H1 (cell line): Measurements from ENCODE around the gene MRPS31. TPM values are rescaled to one million over a fixed set of nuclear protein-coding genes. Genes with fewer than 3 reads are reported as not detected.

Source experiments
- CTCF ChIA-PET: fragments of 300-600 bp; sonication (Branson Sonifier 250); formaldehyde crosslinking; loops from one replicate; lab custom pipeline; 2021; ENCODE audit not compliant: partially characterized antibody; lab: Charles Lee
- POLR2A ChIA-PET: fragments of 300-600 bp; sonication (Branson Sonifier 250); formaldehyde crosslinking; loops from one replicate; lab custom pipeline; 2021; ENCODE audit warnings: inconsistent platforms; ENCODE audit not compliant: partially characterized antibody; lab: Charles Lee
- DNase-seq, 2 experiments: peaks; one replicate each; pipeline versions ENCODE4 v3.0.0 to v3.0.0-alpha.2; 2010 to 2022; ENCODE audit warnings: low spot score in 2 of 2, low read depth in 1 of 2, mixed read lengths in 1 of 2
- FAIRE-seq: peaks from 2 replicates; lab custom pipeline; 2011; peaks lifted over from hg19 to GRCh38; lab: Jason Lieb, UNC
- H2AFZ ChIP-seq: 2 replicates; pipeline ENCODE4 v1.8.1; 2012; ENCODE audit warnings: low read length, inconsistent platforms
- H2AK5ac ChIP-seq: 2 replicates; pipeline ENCODE4 v1.6.1; 2013; ENCODE audit warnings: low read depth, low read length
- H2BK120ac ChIP-seq: replicated peaks from 2 replicates; pipeline ENCODE3; 2013; ENCODE audit warnings: low read depth, low read length, inconsistent platforms
- H2BK12ac ChIP-seq: 2 replicates; pipeline ENCODE4 v1.6.1; 2013; ENCODE audit warnings: low read depth, low read length
- H2BK15ac ChIP-seq: 2 replicates; pipeline ENCODE4 v1.6.1; 2013; ENCODE audit warnings: low read length
- H2BK20ac ChIP-seq: 2 replicates; pipeline ENCODE4 v1.6.1; 2013; ENCODE audit warnings: low read length
- H2BK5ac ChIP-seq: 2 replicates; pipeline ENCODE4 v1.6.1; 2013; ENCODE audit warnings: low read depth, low read length
- H3K14ac ChIP-seq: 2 replicates; pipeline ENCODE4 v1.6.1; 2013; ENCODE audit warnings: inconsistent platforms; ENCODE audit not compliant: insufficient read length
- H3K18ac ChIP-seq: 2 replicates; pipeline ENCODE4 v1.6.1; 2013; ENCODE audit warnings: low read length; ENCODE audit errors: extremely low read depth
- H3K23ac ChIP-seq: 2 replicates; pipeline ENCODE4 v1.6.1; 2013; ENCODE audit warnings: inconsistent platforms; ENCODE audit not compliant: insufficient read length
- H3K23me2 ChIP-seq: 2 replicates; pipeline ENCODE4 v1.6.1; 2013; ENCODE audit warnings: low read depth, low read length
- H3K27ac ChIP-seq: 2 replicates; pipeline ENCODE4 v1.6.1; 2011; ENCODE audit warnings: low read depth, low read length, inconsistent platforms
- H3K27me3 ChIP-seq, 4 experiments: replicated peaks in 1 of 4; 1 replicate in 1 of 4; 2 replicates in 3 of 4; pipeline versions ENCODE4 v1.6.1 to v1.8.1; 2011 to 2013; ENCODE audit warnings: low read length in 3 of 4, mild to moderate bottlenecking in 3 of 4, inconsistent platforms in 2 of 4, mixed read lengths in 2 of 4, moderate library complexity in 1 of 4; ENCODE audit not compliant: control insufficient read depth in 3 of 4, insufficient read depth in 3 of 4; ENCODE audit errors: extremely low read depth in 1 of 4
- H3K36me3 ChIP-seq, 4 experiments: 2 replicates each; pipeline versions ENCODE4 v1.6.1 to v1.8.1; 2011 to 2013; ENCODE audit warnings: mild to moderate bottlenecking in 4 of 4, low read length in 3 of 4, moderate library complexity in 2 of 4, control low read depth in 1 of 4, inconsistent platforms in 1 of 4; ENCODE audit not compliant: insufficient read depth in 4 of 4, control insufficient read depth in 2 of 4
- H3K4ac ChIP-seq: replicated peaks from 2 replicates; pipeline ENCODE3; 2013; ENCODE audit warnings: low read length, low read depth, mixed read lengths, inconsistent platforms; ENCODE audit not compliant: insufficient read length
- H3K4me1 ChIP-seq, 4 experiments: replicated peaks in 1 of 4; 1 replicate in 1 of 4; 2 replicates in 3 of 4; pipeline versions ENCODE4 v1.6.1 to v1.8.1; 2011 to 2013; ENCODE audit warnings: low read length in 3 of 4, inconsistent platforms in 2 of 4, mixed read lengths in 1 of 4; ENCODE audit not compliant: insufficient read depth in 4 of 4, control insufficient read depth in 3 of 4
- H3K4me2 ChIP-seq, 2 experiments: 2 replicates each; pipeline versions ENCODE4 v1.6.1 to v1.8.1; 2011 to 2013; ENCODE audit warnings: low read depth in 2 of 2, low read length in 2 of 2, control low read depth in 1 of 2, inconsistent platforms in 1 of 2, mild to moderate bottlenecking in 1 of 2; ENCODE audit not compliant: insufficient read depth in 1 of 2
- H3K4me3 ChIP-seq, 4 experiments: fragments of 200-600, 300-600 bp in 1 of 4; sonication (generic), shearing (Covaris generic), sonication (Bioruptor Twin) in 1 of 4; 2 replicates each; pipeline versions ENCODE4 v1.5.1 to v1.8.1; 2011 to 2016; ENCODE audit warnings: low read length in 4 of 4, low read depth in 3 of 4, control low read depth in 2 of 4, inconsistent platforms in 2 of 4, mild to moderate bottlenecking in 2 of 4, mixed read lengths in 1 of 4, moderate library complexity in 1 of 4; ENCODE audit not compliant: insufficient read depth in 2 of 4; ENCODE audit errors: extremely low read depth in 1 of 4
- H3K56ac ChIP-seq: replicated peaks from 2 replicates; pipeline ENCODE3; 2013; ENCODE audit warnings: low read depth, mild to moderate bottlenecking, mixed read lengths, low read length, inconsistent platforms; ENCODE audit not compliant: insufficient read length
- H3K79me1 ChIP-seq: 2 replicates; pipeline ENCODE4 v1.6.1; 2013; ENCODE audit warnings: low read depth, low read length, control low read depth
- H3K79me2 ChIP-seq, 2 experiments: 2 replicates each; pipeline versions ENCODE4 v1.6.1 to v1.8.1; 2012 to 2013; ENCODE audit warnings: low read length in 2 of 2, mild to moderate bottlenecking in 2 of 2, inconsistent platforms in 1 of 2; ENCODE audit not compliant: insufficient read depth in 2 of 2, control insufficient read depth in 1 of 2
- H3K9ac ChIP-seq, 4 experiments: replicated peaks in 1 of 4; 1 replicate in 1 of 4; 2 replicates in 3 of 4; pipeline versions ENCODE4 v1.6.1 to v1.8.1; 2011 to 2013; ENCODE audit warnings: low read depth in 3 of 4, low read length in 3 of 4, control low read depth in 2 of 4, mild to moderate bottlenecking in 2 of 4, moderate library complexity in 2 of 4, inconsistent platforms in 1 of 4; ENCODE audit errors: extremely low read depth in 1 of 4
- H3K9me3 ChIP-seq, 2 experiments: 2 replicates each; pipeline versions ENCODE4 v1.6.1 to v1.8.1; 2012 to 2013; ENCODE audit warnings: mild to moderate bottlenecking in 2 of 2, moderate library complexity in 2 of 2, control low read depth in 1 of 2, inconsistent platforms in 1 of 2, low read depth in 1 of 2, low read length in 1 of 2, mixed read lengths in 1 of 2; ENCODE audit not compliant: insufficient read depth in 2 of 2
- H4K20me1 ChIP-seq, 2 experiments: replicated peaks in 1 of 2; 2 replicates each; pipeline versions ENCODE3 to v1.8.1; 2011 to 2013; ENCODE audit warnings: inconsistent platforms in 2 of 2, low read length in 2 of 2, mild to moderate bottlenecking in 1 of 2; ENCODE audit not compliant: insufficient read depth in 2 of 2, control insufficient read depth in 1 of 2
- H4K5ac ChIP-seq: 2 replicates; pipeline ENCODE4 v1.6.1; 2013; ENCODE audit warnings: low read length, low read depth, mixed read lengths, inconsistent platforms; ENCODE audit not compliant: insufficient read length
- H4K8ac ChIP-seq: 2 replicates; pipeline ENCODE4 v1.8.0; 2013; ENCODE audit warnings: mild to moderate bottlenecking, moderate library complexity, low read length, inconsistent platforms; ENCODE audit not compliant: insufficient read depth; ENCODE audit errors: extremely low read depth
- H4K91ac ChIP-seq: replicated peaks from 2 replicates; pipeline ENCODE3; 2013; ENCODE audit warnings: low read length, mixed read lengths, inconsistent platforms; ENCODE audit not compliant: insufficient read length
- BRCA1 ChIP-seq: IDR thresholded peaks from 2 replicates; pipeline ENCODE4 v1.6.1; 2012; ENCODE audit warnings: low read depth, low read length, improper control_type of control experiment
- CEBPB ChIP-seq: IDR thresholded peaks from 2 replicates; pipeline ENCODE4 v1.6.1; 2012; ENCODE audit warnings: low read depth, low read length
- CHD1 ChIP-seq: IDR thresholded peaks from 2 replicates; pipeline ENCODE4 v1.6.1; 2012; ENCODE audit warnings: low read depth, low read length, improper control_type of control experiment
- EP300 ChIP-seq, 2 experiments: IDR thresholded peaks; 1 replicate in 1 of 2; 2 replicates in 1 of 2; pipeline ENCODE4 v1.6.1; 2011 to 2012; ENCODE audit warnings: low read depth in 2 of 2, low read length in 2 of 2, mild to moderate bottlenecking in 2 of 2, borderline replicate concordance in 1 of 2, inconsistent platforms in 1 of 2, moderate library complexity in 1 of 2
- JUN ChIP-seq: IDR thresholded peaks from 2 replicates; pipeline ENCODE4 v1.6.1; 2011; ENCODE audit warnings: low read depth, mild to moderate bottlenecking, improper control_type of control experiment, low read length
- PHF8 ChIP-seq: fragments of 200-600 bp; sonication (generic); conservative IDR thresholded peaks from 2 replicates; pipeline ENCODE4 v1.7.1; 2012; ENCODE audit warnings: low read depth, mild to moderate bottlenecking, inconsistent platforms, low read length, moderate library complexity
- POLR2AphosphoS5 ChIP-seq: IDR thresholded peaks from 2 replicates; pipeline ENCODE4 v1.6.1; 2011; ENCODE audit warnings: low read depth, low read length
- SAP30 ChIP-seq: fragments of 300-600 bp; sonication (generic); IDR thresholded peaks from 2 replicates; pipeline ENCODE4 v1.7.1; 2012; ENCODE audit warnings: low read length, moderate library complexity, mild to moderate bottlenecking, inconsistent platforms; ENCODE audit not compliant: insufficient read depth, insufficient replicate concordance
- SP4 ChIP-seq: IDR thresholded peaks from 2 replicates; pipeline ENCODE4 v1.6.1; 2012; ENCODE audit warnings: low read length, inconsistent platforms
- TAF7 ChIP-seq: optimal IDR thresholded peaks from 2 replicates; pipeline ENCODE3; 2011; ENCODE audit warnings: low read depth, mild to moderate bottlenecking, inconsistent platforms, low read length, moderate library complexity, borderline replicate concordance
- TEAD4 ChIP-seq: IDR thresholded peaks from 2 replicates; pipeline ENCODE4 v1.6.1; 2012; ENCODE audit warnings: low read depth, low read length, inconsistent platforms, mixed read lengths
- WGBS, 2 experiments: shearing (Covaris generic) in 1 of 2; methylation state at CpG; one replicate each; pipeline versions ENCODE4 v1.1.6 to v1.1.7; 2013 to 2015; ENCODE audit warnings: low lambda C conversion rate in 2 of 2, mixed read lengths in 2 of 2, inconsistent platforms in 1 of 2, low coverage in 1 of 2, missing lambda C conversion rate in 1 of 2; ENCODE audit not compliant: insufficient replicate concordance in 2 of 2, insufficient coverage in 1 of 2, insufficient read length in 1 of 2; ENCODE audit errors: extremely low coverage in 1 of 2, missing lambda C conversion rate in 1 of 2; 5-methylcytosine and 5-hydroxymethylcytosine counted together
- polyA plus RNA-seq, 7 experiments: library from polyadenylated mRNA; depleted of rRNA in 3 of 7; stranded (reverse) in 5 of 7; unstranded in 2 of 7; fragments of >200 nt in 5 of 7; fragments of 200-250 nt in 2 of 7; gene quantifications; 1 replicate in 5 of 7; 2 replicates in 1 of 7; 4 replicates in 1 of 7; pipeline versions ENCODE4 v1.2.1 to v1.2.3, GENCODE V29; 2011 to 2013; ENCODE audit warnings: missing spikeins in 2 of 7, mixed read lengths in 2 of 7
- total RNA-seq: library from RNA; stranded (reverse); fragmentation: NEBNext Ultra II Directional; extraction: Animal tissue kit (Norgen Biotek cat#: 25700); gene quantifications from 2 replicates; pipeline ENCODE4 v1.2.1, GENCODE V29; 2021
- TF ChIP-seq, protein P1 (sequence below): IDR thresholded peaks from 2 replicates; pipeline ENCODE4 v1.6.1; 2012; ENCODE audit warnings: inconsistent platforms
- TF ChIP-seq, protein P2 (sequence below): IDR thresholded peaks from 2 replicates; pipeline ENCODE4 v1.6.1; 2011; ENCODE audit warnings: low read length, improper control_type of control experiment

Gene MRPS31
- total and polyA plus RNA-seq, 2 of the 8 experiments (the other 6 are each of a cell fraction or from before 2014, with no cell fraction given) = 13.6 to 33.3 TPM

DNA sequence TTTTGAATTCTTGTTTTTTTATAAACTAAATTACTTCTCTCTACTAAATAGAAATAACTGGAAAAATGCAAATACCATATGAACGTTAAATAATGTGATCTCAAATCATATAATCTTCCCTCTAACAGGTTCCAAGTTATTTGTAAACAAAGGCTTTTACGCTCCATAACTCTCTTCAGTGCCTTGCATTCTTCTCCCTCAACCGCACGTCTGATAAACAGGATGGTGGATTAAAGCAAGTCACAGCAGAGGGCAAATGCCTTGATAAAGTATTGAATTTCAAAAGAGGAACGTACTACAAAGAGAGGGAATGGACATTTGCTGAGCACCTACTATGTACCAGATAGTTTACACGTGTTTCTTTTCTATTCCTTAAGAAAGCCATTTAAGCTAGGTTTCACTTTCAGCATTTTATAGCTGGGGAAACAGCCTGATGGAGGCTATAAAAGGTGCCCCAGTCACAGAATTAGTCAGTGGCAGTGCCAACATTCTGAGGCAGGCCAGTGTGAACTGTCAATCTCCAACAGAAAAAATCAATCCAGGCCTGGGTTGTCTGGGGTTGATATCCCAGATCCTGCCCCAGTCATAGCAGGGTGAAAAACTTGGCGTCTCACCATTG is 15.8 kb downstream of the MRPS31 start:
- Histone ChIP-seq H3K27me3 (peaks cover 0 to 1% (median 0%) of the 10 kb centered on the region in 4 experiments; a peak in 1 of 7 replicates), H3K4ac (no peak overlapping the region), H3K9ac (no peak overlapping the region), H3K9me3 (no peaks in the 10 kb centered on the region), H4K20me1 (no peaks in the 10 kb centered on the region), H3K4me2 (no peak overlapping the region), H3K27ac (no peak overlapping the region), H3K56ac (no peak overlapping the region), H2BK120ac (no peak overlapping the region), H2AK5ac (no peak overlapping the region), H3K23ac (no peak overlapping the region), H3K36me3 (peaks cover 0 to 37% (median 10%) of the 10 kb centered on the region in 4 experiments; a peak in 5 of 8 replicates), H3K79me2 (no peaks in the 10 kb centered on the region), H3K14ac (no peak overlapping the region), H3K79me1 (no peaks in the 10 kb centered on the region), H3K4me3 (no peak overlapping the region), H3K4me1 (no peaks in the 10 kb centered on the region), H2BK5ac (no peak overlapping the region), H2BK12ac (no peak overlapping the region), H3K23me2 (no peaks in the 10 kb centered on the region), H2BK20ac (no peak overlapping the region), H2AFZ (no peak overlapping the region), H3K18ac (no peak overlapping the region), H4K5ac (no peak overlapping the region), H4K91ac (no peak overlapping the region), H4K8ac (no peak overlapping the region), H2BK15ac (no peak overlapping the region)
- CTCF ChIA-PET = no interaction called here
- DNase-seq = no peak
- POLR2A ChIA-PET = no interaction called here
- no peak for FAIRE-seq
- WGBS, 2 experiments = 91% methylated on average over 7 of the region's 7 CpGs; no CpG with 5 or more reads in 1 of the 2 experiments
- TF ChIP-seq EP300 (IDR thresholded peaks at IDR 0.05; ENCODE audit: borderline replicate concordance in 1 of 2, low read depth in 2 of 2, low read length in 2 of 2) (no peak), JUN (no peak), POLR2AphosphoS5 (no peak), TEAD4 (no peak), CHD1 (no peak), SP4 (no peak), TAF7 (no peak), BRCA1 (no peak), SAP30 (no peak), CEBPB (no peak), PHF8 (no peak)
- TF ChIP-seq, protein P1, sequence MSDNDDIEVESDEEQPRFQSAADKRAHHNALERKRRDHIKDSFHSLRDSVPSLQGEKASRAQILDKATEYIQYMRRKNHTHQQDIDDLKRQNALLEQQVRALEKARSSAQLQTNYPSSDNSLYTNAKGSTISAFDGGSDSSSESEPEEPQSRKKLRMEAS = no peak
- TF ChIP-seq, protein P2, sequence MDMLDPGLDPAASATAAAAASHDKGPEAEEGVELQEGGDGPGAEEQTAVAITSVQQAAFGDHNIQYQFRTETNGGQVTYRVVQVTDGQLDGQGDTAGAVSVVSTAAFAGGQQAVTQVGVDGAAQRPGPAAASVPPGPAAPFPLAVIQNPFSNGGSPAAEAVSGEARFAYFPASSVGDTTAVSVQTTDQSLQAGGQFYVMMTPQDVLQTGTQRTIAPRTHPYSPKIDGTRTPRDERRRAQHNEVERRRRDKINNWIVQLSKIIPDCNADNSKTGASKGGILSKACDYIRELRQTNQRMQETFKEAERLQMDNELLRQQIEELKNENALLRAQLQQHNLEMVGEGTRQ = no peak
